Germinal center (tissue), 1 donor: ENCODE data around the gene PAK2.
"Not testable (repeated sequence)": the region's sequence is repeated elsewhere in the genome, so short reads cannot be mapped to it uniquely, and the experiment has no call there.

Experiments used
- DNase-seq: peaks from one replicate; pipeline ENCODE4 v3.0.0; 2012; ENCODE audit warnings: mixed read lengths, low spot score

The PAK2 gene

GRCh38 chr3:196843435-196844110 is 103.9 kb downstream of the PAK2 start:
- DNase-seq = no peak

- DNase-seq = not testable (repeated sequence)
These were observed 104.9 kb downstream of the PAK2 start for GRCh38 chr3:196844235-196845219.

GRCh38 chr3:196848375-196848774 is 108.7 kb downstream of the PAK2 start:
- DNase-seq = not testable (repeated sequence)

- DNase-seq = no peak
These were observed 109.6 kb downstream of the PAK2 start for GRCh38 chr3:196849180-196849741.

DNA sequence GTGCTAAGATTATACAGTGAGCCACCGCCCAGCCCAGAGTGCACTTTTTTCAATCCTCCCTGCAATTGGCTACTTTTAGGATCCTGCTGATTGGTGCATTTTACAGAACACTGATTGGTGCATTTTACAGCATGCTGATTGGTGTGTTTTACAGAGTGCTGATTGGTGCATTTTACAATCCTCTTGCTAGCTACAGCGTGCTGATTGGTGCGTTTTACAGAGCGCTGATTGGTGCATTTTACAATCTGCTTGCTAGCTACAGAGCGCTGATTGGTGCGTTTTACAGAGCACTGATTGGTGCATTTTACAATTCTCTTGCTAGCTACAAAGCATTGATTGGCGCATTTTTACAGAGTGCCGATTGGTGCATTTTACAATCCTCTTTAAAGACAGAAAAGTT is 123.3 kb downstream of the PAK2 start:
- not testable (repeated sequence) for DNase-seq

DNA sequence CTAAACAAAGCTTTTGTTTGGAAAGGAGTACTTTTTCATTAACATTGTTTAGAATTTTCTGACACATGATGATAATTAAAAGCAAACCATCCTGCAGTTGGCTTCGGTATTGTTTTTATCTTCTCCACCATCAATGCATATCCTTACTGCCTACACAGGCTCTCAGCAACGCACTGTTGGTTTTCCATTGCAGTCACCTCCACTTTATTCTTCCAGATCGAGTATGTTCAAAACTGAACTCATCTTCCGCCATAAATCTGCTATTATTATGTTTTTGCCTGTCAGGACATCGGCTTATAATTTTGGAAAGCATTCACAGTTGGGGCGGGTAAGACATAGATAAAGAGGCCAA is 127.5 kb downstream of the PAK2 start:
- no peak for DNase-seq

DNA sequence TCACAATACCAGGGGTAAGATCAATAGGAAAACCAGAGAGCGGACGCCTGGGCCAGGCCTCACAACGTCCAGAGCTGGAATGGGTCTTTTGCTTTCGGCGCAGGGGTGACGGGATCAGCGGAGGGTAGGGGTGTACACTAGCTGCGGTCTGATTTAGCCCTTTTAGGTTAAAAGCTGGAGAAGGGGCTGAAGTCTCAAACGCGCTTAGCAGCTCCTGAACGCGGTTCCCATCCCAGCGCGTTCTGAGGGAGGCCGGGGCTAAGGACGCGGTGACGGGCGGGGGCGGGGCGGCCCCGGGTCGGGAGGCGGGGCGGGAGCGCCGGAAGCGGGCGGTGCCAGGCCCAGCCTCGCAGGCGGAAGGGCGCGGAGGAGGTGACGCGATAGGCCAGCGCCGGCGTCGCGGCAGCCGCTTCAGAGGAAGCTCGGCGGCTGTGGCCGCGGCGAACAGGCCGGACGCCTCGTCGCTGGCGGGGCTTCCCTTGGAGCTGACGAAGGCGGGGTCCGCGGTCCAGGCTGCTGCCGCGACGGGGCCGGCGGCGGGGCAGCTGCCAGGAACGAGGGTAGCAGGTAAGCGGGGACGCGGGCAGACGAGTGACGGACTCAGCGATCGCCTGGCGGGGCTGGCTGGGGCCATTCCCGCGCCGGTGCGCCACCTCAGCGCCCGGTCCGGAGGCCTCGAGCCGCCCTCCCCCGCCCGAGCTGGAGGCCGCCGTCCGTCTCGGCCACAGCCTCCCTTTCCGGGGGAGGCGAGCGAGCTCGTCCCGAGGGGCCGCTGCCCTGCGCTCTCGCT is 128.0 kb downstream of the PAK2 start, which contains the start of gene SENP5:
TSS of gene SENP5 (plus strand) at position 414 of the 790 bp plus-strand sequence. CDS start 17,262 bp downstream, outside the sequence.
- peak; percentile 92 for DNase-seq

DNA sequence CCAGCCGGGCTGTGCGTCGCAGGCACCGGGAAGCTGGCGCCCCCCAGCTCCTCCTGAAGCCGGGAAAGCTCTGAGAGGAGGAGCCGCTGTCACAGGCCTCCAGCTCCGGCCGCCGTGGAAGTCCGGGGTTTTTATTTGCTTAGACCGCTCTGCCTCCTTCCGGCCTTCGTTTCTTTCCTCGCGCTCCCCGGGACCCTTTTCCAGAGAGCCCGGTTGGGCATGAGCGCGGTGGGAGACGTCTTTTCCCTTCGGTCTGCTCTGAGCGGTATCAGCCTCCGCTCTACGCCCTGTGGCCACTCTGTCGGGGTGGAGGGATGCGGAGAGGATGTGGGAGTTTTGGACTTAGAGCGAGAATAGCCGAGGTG is 128.6 kb downstream of the PAK2 start:
- DNase-seq = peak; percentile 12

GRCh38 chr3:196872316-196872715 is 132.7 kb downstream of the PAK2 start:
- DNase-seq = no peak

DNA sequence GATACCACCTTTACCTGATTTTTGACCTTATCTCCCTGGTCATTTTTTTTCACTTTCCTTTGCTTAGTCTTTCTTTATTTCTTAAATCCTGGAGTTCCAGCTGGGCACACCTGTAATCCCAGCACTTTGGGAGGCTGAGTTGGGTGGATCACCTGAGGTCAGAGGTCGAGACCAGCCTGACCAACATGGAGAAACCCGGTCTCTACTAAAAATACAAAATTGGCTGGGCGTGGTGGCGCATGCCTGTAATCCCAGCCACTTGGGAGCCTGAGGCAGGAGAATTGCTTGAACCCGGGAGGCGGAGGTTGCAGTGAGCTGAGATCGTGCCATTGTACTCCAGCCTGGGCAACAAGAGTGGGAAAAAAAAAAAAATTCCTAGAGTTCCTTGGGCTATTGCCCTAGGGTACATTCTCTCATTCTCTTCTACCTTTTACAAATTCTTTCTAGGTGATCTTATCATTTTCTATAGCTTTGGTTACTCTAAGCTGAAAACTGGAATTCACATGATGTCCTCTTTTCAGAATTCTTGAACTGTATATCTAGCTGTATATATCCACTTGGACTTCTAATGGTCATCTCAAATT is 134.9 kb downstream of the PAK2 start:
- DNase-seq = not testable (repeated sequence)

DNA sequence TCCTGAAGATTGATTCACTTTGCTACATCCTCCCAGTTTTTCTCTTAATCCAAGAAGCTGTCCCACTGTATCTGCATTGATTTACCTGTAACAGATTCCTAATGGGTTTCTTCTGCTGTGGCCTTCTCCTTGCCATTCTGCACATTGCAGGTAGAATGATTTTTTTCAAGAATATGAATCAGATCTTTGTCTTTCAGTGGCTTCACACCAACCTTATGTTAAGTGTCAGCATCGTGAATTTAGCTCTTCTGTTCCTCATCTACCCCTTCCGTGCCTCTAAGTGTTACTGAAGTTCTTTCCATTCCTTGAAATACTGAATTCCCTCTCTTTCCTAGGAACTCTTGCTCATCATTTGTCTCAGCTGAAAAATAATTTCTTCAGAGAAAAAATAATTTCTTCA is 135.6 kb downstream of the PAK2 start:
- DNase-seq = no peak
